Frontal cortex (tissue), 4 donors: Measurements from ENCODE around the gene BUD13. TPM values are rescaled to one million over a fixed set of nuclear protein-coding genes. Genes with fewer than 3 reads are reported as not detected.
A peak's percentile ranks its signal among the peaks of the same experiment; 100 is the strongest.
"Not testable (repeated sequence)": the region's sequence is repeated elsewhere in the genome, so short reads cannot be mapped to it uniquely, and the experiment has no call there.

Source experiments
- DNase-seq, 2 donors: peaks; one replicate each; pipeline ENCODE4 v3.0.0; 2012; ENCODE audit warnings: low spot score in 2 of 2
- FAIRE-seq: peaks from 2 replicates; lab custom pipeline; 2012; peaks lifted over from hg19 to GRCh38; lab: Jason Lieb, UNC
- total RNA-seq: library from RNA; depleted of rRNA; stranded (reverse); fragments of >200 nt; gene quantifications from one replicate; pipeline ENCODE4 v1.2.3, GENCODE V29; 2014
- donor health status: control.
- donor health status: control.
- donor health status: control.

Gene BUD13
- total RNA-seq, 1 donor from 2014 or later: 20.8 TPM

DNA sequence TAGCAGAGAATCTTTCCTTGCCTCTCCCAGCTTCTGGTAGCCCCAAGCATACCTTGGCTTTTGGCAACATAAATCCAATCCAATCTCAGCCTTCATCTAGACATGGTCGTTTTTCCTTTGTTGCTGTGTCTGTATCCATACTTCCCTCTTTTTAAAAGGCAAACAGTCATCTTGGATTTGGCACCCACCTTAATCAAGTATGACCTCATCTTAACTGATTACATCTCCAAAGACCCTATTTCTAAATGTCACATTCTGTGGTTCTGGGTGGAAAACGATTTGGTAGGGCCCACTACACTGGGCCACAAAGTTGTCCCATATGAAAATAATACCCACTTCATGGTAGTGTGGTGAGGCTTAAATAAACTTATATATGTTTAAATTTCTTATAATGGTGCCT, 852 bp downstream of the BUD13 start:
- no peak for FAIRE-seq
- DNase-seq: no peak

DNA sequence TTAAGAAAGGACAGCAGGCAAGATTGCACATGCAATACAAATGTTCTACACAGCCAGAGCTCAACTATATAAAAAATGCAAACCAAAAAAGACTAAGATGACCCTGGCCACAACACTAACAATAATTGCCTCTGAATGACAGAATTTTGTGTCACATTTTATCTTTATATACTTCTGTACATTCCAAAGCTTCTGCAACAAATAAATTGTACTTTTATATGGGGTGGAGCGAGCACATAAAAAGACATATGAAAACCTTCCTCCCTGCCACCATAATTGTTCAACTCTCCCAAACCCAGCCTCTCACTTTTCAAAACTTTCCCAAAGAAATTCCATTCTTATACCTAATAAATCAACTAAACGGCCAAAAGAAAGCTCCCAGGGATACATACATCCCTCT, 10.7 kb downstream of the BUD13 start:
- FAIRE-seq (no peak), DNase-seq (no peak)

DNA sequence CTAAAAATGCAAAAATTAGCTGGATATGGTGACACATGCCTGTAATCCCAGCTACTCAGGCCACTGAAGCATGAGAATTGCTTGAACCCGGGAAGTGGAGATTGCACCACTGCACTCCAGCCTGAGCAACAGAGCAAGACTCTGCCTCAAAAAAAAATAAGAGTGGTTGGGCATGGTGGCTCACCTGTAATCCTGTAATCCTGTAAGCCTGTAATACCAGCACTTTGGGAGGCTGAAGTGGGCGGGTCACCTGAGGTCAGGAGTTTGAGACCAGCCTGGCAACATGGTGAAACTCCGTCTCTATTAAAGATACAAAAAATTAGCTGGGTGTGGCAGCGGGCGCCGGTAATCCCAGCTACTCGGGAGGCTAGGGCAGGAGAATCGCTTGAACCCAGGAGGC, 16.7 kb downstream of the BUD13 start:
- not testable (repeated sequence) for FAIRE-seq, DNase-seq

DNA sequence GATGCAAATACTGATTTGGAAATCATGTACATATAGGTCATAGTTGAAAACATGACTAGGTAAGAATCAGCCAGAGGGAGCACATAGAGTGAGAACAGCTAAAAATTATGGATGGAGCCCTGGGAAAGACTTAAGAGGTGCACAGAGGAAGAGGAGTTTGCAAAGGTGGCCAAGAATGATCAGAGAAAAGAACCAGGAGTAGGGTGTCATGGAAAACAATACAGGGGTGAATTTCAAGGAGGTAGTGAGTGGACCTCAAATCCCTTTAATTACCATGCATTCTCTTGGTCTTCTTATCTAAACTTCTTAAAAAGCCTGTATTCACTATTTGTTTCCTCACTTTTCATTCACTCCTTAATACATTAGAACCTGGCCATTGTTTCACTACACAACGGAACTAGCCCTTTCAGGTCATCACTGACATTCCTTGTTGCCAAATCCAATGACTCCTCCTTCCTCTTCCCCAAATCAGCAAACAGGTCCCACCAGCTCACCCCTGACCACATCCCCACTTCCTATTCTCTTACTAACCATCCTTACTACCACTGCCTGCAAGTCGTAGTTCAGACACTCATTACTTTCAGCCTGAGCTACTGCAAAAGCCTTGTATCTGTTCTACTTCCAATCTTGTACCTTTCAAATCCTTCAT, 22.6 kb downstream of the BUD13 start:
- DNase-seq (no peak), FAIRE-seq (no peak)

DNA sequence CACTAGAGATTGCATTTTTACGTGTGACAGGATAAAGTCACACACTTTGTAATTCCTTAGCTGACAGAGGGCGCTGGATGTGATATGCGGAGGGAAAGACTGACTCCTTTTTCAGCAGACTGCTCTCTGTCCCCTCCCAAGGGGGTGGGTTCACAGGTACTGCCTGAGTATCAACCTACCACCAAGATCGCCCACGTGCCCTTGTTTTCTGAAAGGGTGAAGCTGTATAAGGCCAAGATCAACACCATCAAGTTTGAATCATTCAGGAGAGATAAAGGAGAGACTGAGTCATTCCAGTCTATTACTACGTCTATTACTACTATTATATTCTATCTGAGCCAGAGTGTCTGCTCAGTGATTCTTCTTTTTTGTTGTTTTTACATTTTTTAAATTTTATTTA, 30.7 kb downstream of the BUD13 start:
- no peak for DNase-seq
- FAIRE-seq: no peak

GRCh38 chr11:116740741-116741140, 32.0 kb downstream of the BUD13 start:
- FAIRE-seq (no peak), DNase-seq (no peak)

DNA sequence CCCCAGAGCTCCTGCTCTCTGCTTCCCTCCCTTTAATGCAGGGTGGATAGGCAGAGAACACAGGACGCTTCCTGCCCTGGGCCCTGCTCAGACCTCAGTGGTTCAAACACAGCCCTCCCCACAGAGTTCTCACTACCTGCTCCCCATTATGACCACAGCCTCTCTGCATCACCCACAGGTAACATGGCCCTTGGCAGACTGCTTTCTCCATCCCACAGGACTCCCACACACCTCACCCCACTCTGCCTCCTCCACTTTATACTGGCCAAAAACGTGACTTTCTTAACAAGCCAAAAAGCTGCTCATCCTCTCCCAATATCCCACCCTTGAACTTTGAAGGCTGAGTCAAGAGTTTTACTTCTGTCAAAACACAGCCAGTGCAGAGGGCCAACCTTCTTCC, 33.8 kb downstream of the BUD13 start:
- DNase-seq (no peak), FAIRE-seq (no peak)

- FAIRE-seq (no peak), DNase-seq (no peak)
Observed at GRCh38 chr11:116736763-116737162, 36.0 kb downstream of the BUD13 start.

GRCh38 chr11:116733969-116734508, 38.7 kb downstream of the BUD13 start:
- DNase-seq (no peak), FAIRE-seq (no peak)

DNA sequence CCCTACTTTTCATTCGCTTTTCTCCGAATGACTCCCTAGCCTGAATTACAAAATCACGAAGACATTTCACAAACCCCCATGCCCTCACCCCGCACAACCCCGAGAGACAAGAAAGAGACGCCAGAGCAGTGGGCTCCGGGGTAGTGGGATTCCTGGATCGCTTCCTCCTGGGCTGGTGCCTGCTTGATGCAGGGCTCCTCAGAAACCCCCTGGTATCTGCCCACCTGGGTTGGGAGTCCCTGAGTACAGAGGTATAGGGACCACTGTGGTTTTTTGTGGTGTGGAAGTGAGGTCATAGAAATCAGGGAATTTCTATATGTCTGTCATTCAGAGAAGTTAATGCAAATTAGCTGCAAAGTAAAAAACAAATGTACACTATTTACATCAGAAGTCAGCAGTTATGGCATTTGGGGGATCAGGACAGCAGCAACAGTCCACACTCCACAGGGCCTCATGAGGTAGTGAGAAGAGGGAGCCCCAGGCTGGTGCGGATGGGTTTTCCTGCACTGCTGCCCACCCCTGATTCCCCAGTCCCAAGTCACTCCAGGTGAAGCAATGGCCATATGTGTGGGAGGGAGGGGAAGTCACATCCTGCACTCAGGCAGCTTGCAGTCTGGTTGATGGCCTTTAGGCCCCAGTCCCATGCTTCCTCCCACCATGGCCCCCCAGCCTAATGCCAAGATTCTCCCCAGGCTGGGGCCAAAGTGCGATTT, 39.6 kb downstream of the BUD13 start:
- no peak for FAIRE-seq
- DNase-seq: no peak

- no peak for FAIRE-seq
- peak in 1 of 2 donors; percentile 72 for DNase-seq
Observed at GRCh38 chr11:116732271-116733042, 40.3 kb downstream of the BUD13 start.

GRCh38 chr11:116731821-116732220, 41.0 kb downstream of the BUD13 start:
- no peak for DNase-seq

DNA sequence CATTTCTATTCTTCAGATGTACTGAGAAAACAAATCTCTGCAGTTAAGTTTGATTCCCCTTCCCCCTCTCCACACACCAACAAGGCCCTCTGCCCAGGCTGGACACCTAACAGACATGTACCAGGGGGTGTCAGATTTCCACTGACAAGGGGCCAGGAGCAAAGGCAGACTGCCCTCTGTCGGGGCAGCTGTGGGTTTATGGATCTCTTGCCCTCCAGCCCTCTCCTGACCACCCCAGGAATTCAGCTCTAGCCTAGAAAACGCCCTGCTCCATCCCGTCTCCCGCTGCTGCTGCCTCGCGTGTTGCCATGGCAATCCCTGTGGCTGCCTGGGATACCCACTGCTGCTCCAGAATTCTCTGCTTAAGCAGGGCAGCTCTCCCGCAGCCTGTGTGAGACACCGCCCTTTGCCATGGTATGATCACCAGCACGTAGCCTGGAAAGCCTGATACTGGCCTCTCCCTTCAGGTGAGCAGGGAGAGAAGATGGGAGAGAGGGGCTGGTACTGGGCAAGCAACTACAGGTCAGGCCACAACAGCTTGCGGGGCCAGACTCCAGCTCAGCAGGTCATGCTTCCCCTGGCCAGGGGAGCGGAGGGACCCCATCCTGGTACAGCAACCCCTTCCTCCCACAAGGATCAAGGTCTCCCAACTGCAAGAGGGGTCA, 41.6 kb downstream of the BUD13 start:
- DNase-seq: peak in 1 of 2 donors; percentile 60
- FAIRE-seq: no peak

More at GRCh38 chr11:116731821-116732220, 41.0 kb downstream of the BUD13 start:
- FAIRE-seq: no peak

- FAIRE-seq: no peak
- DNase-seq: no peak
Observed at GRCh38 chr11:116730601-116731000, 42.2 kb downstream of the BUD13 start.

- DNase-seq: no peak
- FAIRE-seq: no peak
Observed at GRCh38 chr11:116730241-116730561, 42.6 kb downstream of the BUD13 start.

DNA sequence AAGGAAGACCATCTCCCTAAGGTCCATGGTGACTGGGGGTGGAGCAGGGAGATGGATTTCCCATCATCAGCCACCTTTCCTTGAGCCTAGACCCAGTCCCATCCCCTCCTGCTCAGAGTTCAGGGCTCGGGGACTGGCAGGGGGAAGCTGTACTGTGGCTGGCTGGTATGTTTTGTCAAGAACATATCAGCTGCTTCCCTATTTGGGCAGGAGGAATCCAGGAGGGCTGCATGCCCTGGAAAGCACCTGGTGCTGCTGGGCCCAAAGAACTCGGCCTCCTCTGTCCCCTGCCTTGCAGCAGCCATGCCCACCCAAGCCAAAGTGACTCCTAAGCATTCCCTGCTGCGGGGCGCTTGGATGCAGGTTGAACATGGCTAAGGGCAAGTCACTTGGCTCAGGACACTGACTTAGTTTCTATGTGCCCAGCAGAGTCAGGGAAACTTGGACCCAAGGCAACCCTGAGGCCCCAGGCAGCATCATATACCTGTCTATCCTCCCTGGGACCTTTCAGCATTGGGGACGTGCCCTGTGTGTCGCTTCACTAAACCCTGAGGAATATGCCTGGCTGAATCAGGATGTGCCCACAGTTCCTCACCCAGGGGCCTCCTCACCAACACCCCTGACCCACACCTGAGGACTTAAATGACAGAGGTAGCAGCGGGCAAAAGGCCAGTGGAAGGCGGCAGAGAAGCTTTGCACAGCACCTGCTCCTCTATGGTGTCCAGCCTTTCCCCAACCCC, 43.1 kb downstream of the BUD13 start:
- no peak for FAIRE-seq

GRCh38 chr11:116727990-116728389, 44.8 kb downstream of the BUD13 start:
- FAIRE-seq (no peak), DNase-seq (no peak)

More for the DNA sequence above, 43.1 kb downstream of the BUD13 start:
- no peak for DNase-seq

DNA sequence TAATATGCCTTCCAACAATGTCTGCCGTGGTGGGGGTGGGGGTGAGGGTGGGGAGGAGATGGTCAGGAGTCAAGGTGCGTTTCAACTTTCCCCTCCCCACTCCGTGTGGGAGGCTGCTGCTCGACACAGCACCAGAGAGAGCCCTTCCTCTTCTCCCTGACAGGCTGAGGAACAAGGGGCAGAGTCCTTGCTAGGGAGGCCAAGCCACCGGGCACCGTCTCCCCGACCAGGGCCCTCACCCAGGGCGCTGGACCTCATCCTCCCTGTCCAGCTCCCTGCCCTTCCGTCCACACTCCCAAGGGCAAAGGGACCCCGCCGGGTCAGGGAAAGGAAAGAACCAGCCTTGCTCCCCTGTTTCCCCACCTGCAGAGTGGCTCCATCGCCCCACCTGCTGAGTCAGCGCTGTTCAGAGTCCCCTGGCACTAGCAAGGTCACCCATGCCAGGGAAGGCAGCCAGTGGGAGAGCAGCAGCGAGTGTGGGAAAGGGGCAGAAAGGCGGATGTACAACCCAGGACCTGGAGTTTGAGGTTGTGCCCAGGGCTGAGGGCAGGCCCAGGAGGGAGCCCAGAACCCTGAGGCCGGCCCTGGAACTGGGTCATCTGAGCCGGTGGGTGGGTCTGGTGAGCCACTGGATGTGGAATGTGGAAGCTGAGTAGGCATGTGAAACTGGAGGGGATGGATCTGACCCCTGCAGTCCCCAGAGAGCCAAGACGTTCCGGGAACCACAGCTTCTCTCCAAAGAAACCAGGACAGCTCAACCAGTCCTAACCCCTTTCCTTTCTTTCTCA, 47.2 kb downstream of the BUD13 start:
- FAIRE-seq (no peak), DNase-seq (peak in 1 of 2 donors; percentile 56)

DNA sequence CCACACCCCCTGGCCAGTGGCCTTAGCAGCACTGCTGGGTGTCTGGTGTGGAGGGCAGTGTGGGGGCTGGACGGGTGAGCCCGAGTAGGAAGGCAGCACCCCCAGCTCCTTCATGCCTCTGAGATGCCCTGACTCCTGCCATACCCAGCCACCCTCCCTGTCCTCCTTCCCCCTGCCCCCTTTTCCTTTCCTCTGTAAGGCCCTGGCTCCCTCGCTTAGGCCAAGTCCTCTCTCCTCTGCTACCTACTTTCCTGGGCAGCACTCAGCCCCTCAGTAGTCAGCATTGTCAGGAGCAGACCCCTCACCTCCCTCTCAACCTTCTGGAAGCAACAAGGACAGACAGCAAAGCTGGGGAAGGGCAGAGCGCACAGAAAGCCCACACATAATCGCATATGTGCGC, 48.0 kb downstream of the BUD13 start:
- FAIRE-seq (no peak), DNase-seq (no peak)
